IMR-90 (cell line): ENCODE results near the gene NNT. TPM values are rescaled to one million over a fixed set of nuclear protein-coding genes. Genes with fewer than 3 reads are reported as not detected.
"Not testable (repeated sequence)": the region's sequence is repeated elsewhere in the genome, so short reads cannot be mapped to it uniquely, and the experiment has no call there.

ENCODE experiments used
- ATAC-seq: fragments of 200-7000 bp; cut with Tn5 transposase; 2 replicates; pipeline ENCODE4 v1.9.1; 2020; ENCODE audit warnings: low read depth, mild to moderate bottlenecking, moderate library complexity
- BruUV-seq: library from RNA; stranded (reverse); fragments of 400-500 nt; replicated peaks from 2 replicates; lab custom pipeline; 2021; lab: Mats Ljungman, UMichigan
- CTCF ChIA-PET: fragments of 300-600 bp; formaldehyde crosslinking; extraction: SDS; loops from one replicate; lab custom pipeline; 2021; ENCODE audit warnings: antibody characterized with exemption; lab: Yijun Ruan, JAX
- POLR2A ChIA-PET: fragments of 300-600 bp; sonication (Branson Sonifier 250); formaldehyde crosslinking; loops from one replicate; lab custom pipeline; 2022; ENCODE audit warnings: antibody characterized with exemption; ENCODE audit not compliant: unreplicated experiment; lab: Charles Lee
- DNase-seq: peaks from one replicate; pipeline ENCODE4 v3.0.0; 2013
- H2AFZ ChIP-seq: replicated peaks from 2 replicates; pipeline ENCODE3; 2013; ENCODE audit warnings: low read length, mild to moderate bottlenecking; ENCODE audit not compliant: poor library complexity
- H2AK5ac ChIP-seq: 2 replicates; pipeline ENCODE4 v1.6.1; 2013; ENCODE audit warnings: low read depth, low read length, inconsistent platforms
- H2AK9ac ChIP-seq: replicated peaks from 2 replicates; pipeline ENCODE3; 2013; ENCODE audit warnings: mild to moderate bottlenecking, low read depth, low read length, moderate library complexity; ENCODE audit not compliant: poor library complexity
- H2BK120ac ChIP-seq: 2 replicates; pipeline ENCODE4 v1.6.1; 2013; ENCODE audit warnings: low read depth, low read length, inconsistent platforms
- H2BK15ac ChIP-seq: 3 replicates; pipeline ENCODE4 v1.6.1; 2013; ENCODE audit warnings: low read depth, low read length, inconsistent platforms
- H2BK20ac ChIP-seq: 2 replicates; pipeline ENCODE4 v1.6.1; 2013; ENCODE audit warnings: low read depth, mild to moderate bottlenecking, inconsistent platforms, low read length, moderate library complexity
- H2BK5ac ChIP-seq: 2 replicates; pipeline ENCODE4 v1.6.1; 2013; ENCODE audit warnings: mild to moderate bottlenecking, low read depth, low read length, inconsistent platforms; ENCODE audit not compliant: poor library complexity, severe bottlenecking
- H3K14ac ChIP-seq: replicated peaks from 2 replicates; pipeline ENCODE4 v1.6.1; 2013; ENCODE audit warnings: low read depth, low read length, inconsistent platforms
- H3K18ac ChIP-seq: 2 replicates; pipeline ENCODE4 v1.6.1; 2013; ENCODE audit warnings: low read depth, low read length, control low read depth
- H3K23ac ChIP-seq: 2 replicates; pipeline ENCODE4 v1.6.1; 2013; ENCODE audit warnings: low read depth, low read length, inconsistent platforms
- H3K27ac ChIP-seq: 2 replicates; pipeline ENCODE4 v1.5.1; 2013; ENCODE audit warnings: mild to moderate bottlenecking, control low read depth, low read length; ENCODE audit not compliant: insufficient read depth
- H3K27me3 ChIP-seq: 2 replicates; pipeline ENCODE4 v1.6.1; 2013; ENCODE audit warnings: low read length; ENCODE audit not compliant: control insufficient read depth, insufficient read depth
- H3K36me3 ChIP-seq: 2 replicates; pipeline ENCODE4 v1.6.1; 2013; ENCODE audit warnings: low read length, mixed read lengths; ENCODE audit not compliant: control insufficient read depth, insufficient read depth
- H3K4ac ChIP-seq: 2 replicates; pipeline ENCODE4 v1.6.1; 2013; ENCODE audit warnings: low read depth, low read length, inconsistent platforms
- H3K4me1 ChIP-seq: 2 replicates; pipeline ENCODE4 v1.6.1; 2013; ENCODE audit warnings: low read length, mixed read lengths; ENCODE audit not compliant: control insufficient read depth, insufficient read depth
- H3K4me2 ChIP-seq: 2 replicates; pipeline ENCODE4 v1.6.1; 2013; ENCODE audit warnings: low read depth, mild to moderate bottlenecking, control low read depth, low read length, moderate library complexity
- H3K4me3 ChIP-seq: 2 replicates; pipeline ENCODE4 v1.5.1; 2013; ENCODE audit warnings: low read depth, mild to moderate bottlenecking, control low read depth, low read length, moderate library complexity; ENCODE audit not compliant: insufficient read depth
- H3K56ac ChIP-seq: 2 replicates; pipeline ENCODE4 v1.6.1; 2013; ENCODE audit warnings: low read length, inconsistent platforms; ENCODE audit not compliant: insufficient read depth; ENCODE audit errors: extremely low read depth
- H3K79me1 ChIP-seq, 2 experiments: 2 replicates each; pipeline ENCODE4 v1.6.1; 2013; ENCODE audit warnings: low read length in 2 of 2, inconsistent platforms in 1 of 2, low read depth in 1 of 2
- H3K9ac ChIP-seq: 2 replicates; pipeline ENCODE4 v1.6.1; 2013; ENCODE audit warnings: low read depth, low read length, control low read depth
- H3K9me1 ChIP-seq: 2 replicates; pipeline ENCODE4 v1.6.1; 2013; ENCODE audit warnings: low read length, inconsistent platforms; ENCODE audit not compliant: insufficient read depth
- H3K9me3 ChIP-seq: 2 replicates; pipeline ENCODE4 v1.6.1; 2013; ENCODE audit warnings: low read length; ENCODE audit not compliant: control insufficient read depth, insufficient read depth
- H4K20me1 ChIP-seq: 2 replicates; pipeline ENCODE4 v1.6.1; 2013; ENCODE audit warnings: low read length, inconsistent platforms; ENCODE audit not compliant: insufficient read depth
- H4K5ac ChIP-seq: 2 replicates; pipeline ENCODE4 v1.6.1; 2013; ENCODE audit warnings: mild to moderate bottlenecking, low read depth, low read length, control low read depth
- H4K8ac ChIP-seq, 2 experiments: 2 replicates each; pipeline ENCODE4 v1.6.1; 2013; ENCODE audit warnings: low read depth in 2 of 2, low read length in 2 of 2, control low read depth in 1 of 2, inconsistent platforms in 1 of 2
- H4K91ac ChIP-seq: 2 replicates; pipeline ENCODE4 v1.6.1; 2013; ENCODE audit warnings: low read depth, low read length, inconsistent platforms; ENCODE audit not compliant: insufficient read depth
- WGBS, 2 experiments: methylation state at CpG; one replicate each; pipeline versions ENCODE4 v1.1.5 to v1.1.7; 2013; ENCODE audit warnings: missing lambda C conversion rate in 2 of 2; ENCODE audit not compliant: insufficient read length in 1 of 2; ENCODE audit errors: extremely low coverage in 2 of 2; 5-methylcytosine and 5-hydroxymethylcytosine counted together
- dilution Hi-C: fragments of 300-500 bp; cut with HindIII; formaldehyde crosslinking; loops from one replicate; pipeline ENCODE4 v1.14.3; 2018; ENCODE audit warnings: low sequenced_read_pairs; ENCODE audit not compliant: unreplicated experiment
- in situ Hi-C: fragments of 300-500 bp; cut with MboI; formaldehyde crosslinking; loops from 3 replicates; pipeline ENCODE4 v1.14.3; 2019; ENCODE audit warnings: low sequenced_read_pairs, inconsistent platforms, mixed read lengths
- intact Hi-C: fragments of 100-400 bp; cut with micrococcal nuclease; formaldehyde crosslinking; loops from 2 replicates; pipeline ENCODE4 v1.10.0; 2022
- polyA plus RNA-seq, 3 experiments: library from polyadenylated mRNA; depleted of rRNA; stranded (reverse); fragments of >200 nt; gene quantifications; 2 replicates each; pipeline ENCODE4 v1.2.3, GENCODE V29; 2012; ENCODE audit warnings: low replicate concordance in 1 of 3
- total RNA-seq: library from RNA; depleted of rRNA; stranded (reverse); fragments of >200 nt; gene quantifications from 2 replicates; pipeline ENCODE4 v1.2.3, GENCODE V29; 2012

NNT gene
- total and polyA plus RNA-seq, 2 of the 4 experiments (the other 2 are of a cell fraction) = 23.1 to 57.2 TPM

DNA sequence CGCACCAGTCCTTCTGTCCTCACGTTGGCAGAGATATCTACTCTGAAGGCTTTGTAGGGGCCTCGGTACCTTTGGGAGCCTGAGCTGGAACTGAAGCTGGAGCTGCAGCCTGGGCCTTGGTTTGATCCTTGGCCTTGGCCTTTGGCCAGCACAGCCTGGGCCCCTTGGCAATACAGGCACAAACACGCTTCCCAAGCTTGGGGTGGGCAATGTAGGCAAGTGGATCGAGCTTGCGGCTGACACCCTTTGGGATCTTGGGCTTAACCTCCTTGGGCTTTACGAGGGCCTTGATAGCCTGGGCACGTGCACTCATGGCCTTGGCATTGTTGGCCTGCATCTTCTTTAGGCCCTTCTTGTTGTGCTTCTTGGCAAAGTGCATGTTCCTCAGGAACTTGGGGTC is 63.7 kb downstream of the NNT start:
- H3K9me3 ChIP-seq, H3K18ac ChIP-seq, intact Hi-C loops, H3K4me3 ChIP-seq, CTCF ChIA-PET, H3K79me1 ChIP-seq, dilution Hi-C loops, H2BK20ac ChIP-seq, H4K20me1 ChIP-seq, H3K9ac ChIP-seq, H3K4me1 ChIP-seq, H3K14ac ChIP-seq, H3K9me1 ChIP-seq, H4K8ac ChIP-seq, H2BK120ac ChIP-seq, H4K91ac ChIP-seq, H2AK5ac ChIP-seq, H3K36me3 ChIP-seq, H3K4ac ChIP-seq, H2BK15ac ChIP-seq, H2AFZ ChIP-seq, POLR2A ChIA-PET, H3K27me3 ChIP-seq, H3K56ac ChIP-seq, H3K23ac ChIP-seq, H4K5ac ChIP-seq, ATAC-seq, H3K4me2 ChIP-seq, H2AK9ac ChIP-seq, DNase-seq, BruUV-seq, H3K27ac ChIP-seq, in situ Hi-C loops, H2BK5ac ChIP-seq: not testable (repeated sequence)
- WGBS, 2 experiments = no CpG with 5 or more reads among the region's 8 CpGs

DNA sequence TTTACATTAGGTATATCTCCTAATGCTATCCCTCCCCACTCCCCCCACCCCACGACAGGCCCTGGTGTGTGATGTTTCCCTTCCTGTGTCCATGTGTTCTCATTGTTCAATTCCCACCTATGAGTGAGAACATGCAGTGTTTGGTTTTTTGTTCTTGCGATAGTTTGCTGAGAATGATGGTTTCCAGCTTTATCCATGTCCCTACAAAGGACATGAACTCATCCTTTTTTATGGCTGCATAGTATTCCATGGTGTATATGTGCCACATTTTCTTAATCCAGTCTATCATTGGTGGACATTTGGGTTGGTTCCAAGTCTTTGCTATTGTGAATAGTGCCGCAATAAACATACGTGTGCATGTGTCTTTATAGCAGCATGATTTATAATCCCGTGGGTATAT is 64.4 kb downstream of the NNT start:
- H2AK5ac ChIP-seq, H3K9me3 ChIP-seq, H3K23ac ChIP-seq, BruUV-seq, H3K36me3 ChIP-seq, DNase-seq, H3K27me3 ChIP-seq, H2BK120ac ChIP-seq, H3K9me1 ChIP-seq, H4K91ac ChIP-seq, in situ Hi-C loops, H3K4me2 ChIP-seq, H4K20me1 ChIP-seq, H3K9ac ChIP-seq, H3K18ac ChIP-seq, H3K14ac ChIP-seq, CTCF ChIA-PET, H2AFZ ChIP-seq, ATAC-seq, H3K4me3 ChIP-seq, H4K5ac ChIP-seq, H2BK15ac ChIP-seq, dilution Hi-C loops, H3K4me1 ChIP-seq, H3K56ac ChIP-seq, intact Hi-C loops, H2BK5ac ChIP-seq, POLR2A ChIA-PET, H2BK20ac ChIP-seq, H4K8ac ChIP-seq, H3K79me1 ChIP-seq, H3K27ac ChIP-seq, H3K4ac ChIP-seq, H2AK9ac ChIP-seq: not testable (repeated sequence)
- no CpG with 5 or more reads among the region's 5 CpGs for WGBS, 2 experiments
